GM12891 (cell line): ENCODE data around the gene ABTB2.

Experiments used
- PAX5 ChIP-seq: IDR thresholded peaks from 2 replicates; pipeline ENCODE4 v1.6.1; 2011; ENCODE audit warnings: low read length, moderate library complexity, mild to moderate bottlenecking; ENCODE audit not compliant: insufficient read depth, severe bottlenecking
- POLR2A ChIP-seq: IDR thresholded peaks from 2 replicates; pipeline ENCODE4 v1.6.1; 2011; ENCODE audit warnings: low read depth, low read length, control low read depth
- POLR2AphosphoS5 ChIP-seq: IDR thresholded peaks from 2 replicates; pipeline ENCODE4 v1.6.1; 2011; ENCODE audit warnings: low read depth, low read length, control low read depth
- POU2F2 ChIP-seq: IDR thresholded peaks from 2 replicates; pipeline ENCODE4 v1.6.1; 2011; ENCODE audit warnings: low read depth, mild to moderate bottlenecking, control low read depth, low read length, moderate library complexity
- SPI1 ChIP-seq: IDR thresholded peaks from 2 replicates; pipeline ENCODE4 v1.6.1; 2011; ENCODE audit warnings: low read depth, low read length, control low read depth
- TAF1 ChIP-seq: IDR thresholded peaks from 2 replicates; pipeline ENCODE4 v1.6.1; 2011; ENCODE audit warnings: low read depth, low read length, control low read depth

- TF ChIP-seq POLR2A = no peak
- no peak for TF ChIP-seq POLR2AphosphoS5
- no peak for TF ChIP-seq TAF1
- no peak for TF ChIP-seq SPI1
- TF ChIP-seq PAX5 = no peak
- TF ChIP-seq POU2F2 = no peak
These were observed 52.6 kb downstream of the ABTB2 start for GRCh38 chr11:34305193-34305592.
